ENCODE results near the gene FASLG. TPM values are rescaled to one million over a fixed set of nuclear protein-coding genes. Genes with fewer than 3 reads are reported as not detected.

FASLG gene
- total and polyA plus RNA-seq, 10 of the 15 experiments (the other 5 are each of a cell fraction or from before 2014, with no cell fraction given): 0.05 to 4.0 (median 0.09) TPM; not detected in 2

- no peak overlapping the region for H2AFZ ChIP-seq (ENCODE audit: control insufficient read depth, low read depth, low read length)
- peak overlapping the region; percentile 12; the same call in 1 of the 2 replicates for H3K4me2 ChIP-seq (ENCODE audit: control insufficient read depth, insufficient read depth)
- H3K36me3 ChIP-seq (ENCODE audit: control insufficient read depth in 2 of 2, insufficient read depth in 2 of 2, low read length in 1 of 2): no peaks in the 10 kb centered on the region
- CTCF ChIA-PET: no interaction called here
- 92% methylated on average over 2 of the region's 2 CpGs for WGBS (ENCODE audit: insufficient coverage, insufficient replicate concordance, low lambda C conversion rate, missing lambda C conversion rate)
- intact Hi-C loops (cut with micrococcal nuclease; ENCODE audit: unreplicated experiment) (no loop called here), in situ Hi-C loops (cut with MboI) (no loop called here)
- H3K4me1 ChIP-seq (ENCODE audit: control insufficient read depth, insufficient read depth, low read length): peaks cover 22% of the 10 kb centered on the region
- POLR2A ChIA-PET: no interaction called here
- no peak overlapping the region for H3K27ac ChIP-seq (ENCODE audit: control insufficient read depth, insufficient read depth)
- no peak overlapping the region for H3K4me3 ChIP-seq
- FAIRE-seq (no peak), DNase-seq (ENCODE audit: low read depth, low spot score) (no peak), ATAC-seq (no peak)
- BruUV-seq (replicated peaks): no TSS peak
- peaks cover 0 to 5% of the 10 kb centered on the region in 2 experiments; a peak in 3 of 4 replicates for H3K27me3 ChIP-seq (replicated peaks in 1 of 2; ENCODE audit: control insufficient read depth in 2 of 2, insufficient read depth in 2 of 2, low read length in 1 of 2)
- no peaks in the 10 kb centered on the region for H3K9me3 ChIP-seq (replicated peaks; ENCODE audit: control insufficient read depth, insufficient read depth, low read length)
- no peak overlapping the region for H3K9ac ChIP-seq (ENCODE audit: control insufficient read depth, insufficient read depth, low read length)
- SMC1A ChIA-PET (ENCODE audit: uncharacterized antibody, unreplicated experiment): interaction anchor here (1.0 kb wide), 1 partner anchor 71 kb away, joined by 3 read pairs; no protein-coding TSS in a partner anchor
- RAD21 ChIA-PET (ENCODE audit: unreplicated experiment): interaction anchor here (1.7 kb wide), 1 partner anchor 80 kb away, joined by 3 read pairs; no protein-coding TSS in a partner anchor
- TF ChIP-seq KDM1A (IDR thresholded peaks at IDR 0.05; ENCODE audit: borderline replicate concordance): no peak
- no peak for TF ChIP-seq NKRF (conservative IDR thresholded peaks at IDR 0.05)
- no peak for TF ChIP-seq ATF7 (IDR thresholded peaks at IDR 0.05; ENCODE audit: low read depth)
- no peaks in the 10 kb centered on the region for H3K79me2 ChIP-seq (ENCODE audit: control insufficient read depth, insufficient read depth, low read length)
- no peaks in the 10 kb centered on the region for H4K20me1 ChIP-seq (ENCODE audit: control insufficient read depth, insufficient read depth)
Measured at GRCh38 chr1:172638249-172638648, 20.7 kb upstream of the FASLG start.

All from GM12878 (cell line).